Breast epithelium (tissue), 4 donors: ENCODE measurements around the gene RAMP1. TPM values are rescaled to one million over a fixed set of nuclear protein-coding genes. Genes with fewer than 3 reads are reported as not detected.

Source experiments
- DNase-seq, 2 donors: peaks; one replicate each; pipeline ENCODE4 v3.0.0-alpha.2; 2019; ENCODE audit warnings: low spot score in 2 of 2
- H3K27ac ChIP-seq, 2 donors: fragments of 200-600 bp; sonication (generic) in 1 of 2; one replicate each; pipeline ENCODE4 v1.5.1; 2016 to 2019; ENCODE audit warnings: mild to moderate bottlenecking in 1 of 2
- H3K27me3 ChIP-seq, 2 donors: fragments of 200-600 bp; sonication (generic) in 1 of 2; one replicate each; pipeline versions ENCODE4 v1.5.1 to v1.6.0; 2017 to 2019; ENCODE audit warnings: control low read depth in 1 of 2, mild to moderate bottlenecking in 1 of 2
- H3K36me3 ChIP-seq: fragments of 200-600 bp; one replicate; pipeline ENCODE4 v1.5.1; 2019
- H3K4me1 ChIP-seq, 2 donors: fragments of 200-600 bp; sonication (generic); one replicate each; pipeline ENCODE4 v1.5.1; 2016 to 2019; ENCODE audit warnings: control low read depth in 1 of 2
- H3K4me3 ChIP-seq, 3 donors: fragments of 200-600 bp; sonication (generic); 1 replicate in 2 of 3; 2 replicates in 1 of 3; pipeline ENCODE4 v1.5.1; 2016 to 2019; ENCODE audit warnings: mild to moderate bottlenecking in 3 of 3, moderate library complexity in 2 of 3
- H3K9me3 ChIP-seq, 2 donors: fragments of 200-600 bp; sonication (generic) in 1 of 2; one replicate each; pipeline ENCODE4 v1.5.1; 2016 to 2019; ENCODE audit warnings: control low read depth in 1 of 2
- POLR2A ChIP-seq: fragments of 450-650 bp; IDR thresholded peaks from one replicate; pipeline ENCODE4 v1.6.1; 2016; ENCODE audit warnings: antibody characterized with exemption, mild to moderate bottlenecking, moderate library complexity
- POLR2AphosphoS5 ChIP-seq, 3 donors: sonication (generic); formaldehyde crosslinking; IDR thresholded peaks; one replicate each; pipeline ENCODE4 v1.6.1; 2017; ENCODE audit warnings: antibody characterized with exemption in 3 of 3
- intact Hi-C: fragments of 100-400 bp; cut with DNase I; formaldehyde crosslinking; loops from one replicate; pipeline ENCODE4 v1.15.1; 2023; ENCODE audit warnings: low total_unique reads
- total RNA-seq, 3 donors: library from RNA; depleted of rRNA; stranded (reverse); fragments of >200 nt; gene quantifications; one replicate each; pipeline ENCODE4 v1.1.0, GENCODE V29; 2016
- TF ChIP-seq, protein P1 (sequence below), 3 donors: fragments of 450-650 bp; IDR thresholded peaks; one replicate each; pipeline ENCODE4 v1.5.1; 2016 to 2017; ENCODE audit warnings: antibody characterized with exemption in 3 of 3, mild to moderate bottlenecking in 3 of 3, moderate library complexity in 3 of 3

Gene RAMP1
- total RNA-seq, 3 donors from 2014 or later, result 8.2 to 25.9 TPM; not detected in 1

DNA sequence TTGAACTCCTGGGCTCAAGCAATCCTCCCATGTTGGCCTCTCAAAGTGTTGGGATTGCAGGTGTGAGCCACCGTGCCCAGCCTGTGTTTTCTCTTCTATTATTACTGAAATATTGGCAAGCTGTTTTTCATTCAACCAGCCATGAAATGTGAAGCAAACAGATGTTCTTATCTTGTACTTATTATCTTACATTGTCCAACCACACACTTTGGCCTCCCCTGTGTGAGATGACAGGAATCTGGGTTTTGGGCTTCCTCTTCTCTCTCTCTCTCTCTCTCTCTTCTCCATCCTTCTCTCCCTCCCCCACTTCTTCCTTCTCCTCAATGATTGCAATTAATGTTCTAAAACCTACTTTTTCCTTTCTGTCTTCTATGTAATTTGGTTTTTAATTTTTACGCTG lies 33.1 kb downstream of the RAMP1 start:
- Histone ChIP-seq H3K27ac (no peak overlapping the region), H3K9me3 (no peaks in the 10 kb centered on the region), H3K4me1 (peaks cover 0 to 6% of the 10 kb centered on the region in 2 donors), H3K36me3 (no peaks in the 10 kb centered on the region), H3K4me3 (no peak overlapping the region), H3K27me3 (no peaks in the 10 kb centered on the region)
- TF ChIP-seq POLR2AphosphoS5 (IDR thresholded peaks at IDR 0.05) (no peak), POLR2A (no peak)
- TF ChIP-seq, protein P1, sequence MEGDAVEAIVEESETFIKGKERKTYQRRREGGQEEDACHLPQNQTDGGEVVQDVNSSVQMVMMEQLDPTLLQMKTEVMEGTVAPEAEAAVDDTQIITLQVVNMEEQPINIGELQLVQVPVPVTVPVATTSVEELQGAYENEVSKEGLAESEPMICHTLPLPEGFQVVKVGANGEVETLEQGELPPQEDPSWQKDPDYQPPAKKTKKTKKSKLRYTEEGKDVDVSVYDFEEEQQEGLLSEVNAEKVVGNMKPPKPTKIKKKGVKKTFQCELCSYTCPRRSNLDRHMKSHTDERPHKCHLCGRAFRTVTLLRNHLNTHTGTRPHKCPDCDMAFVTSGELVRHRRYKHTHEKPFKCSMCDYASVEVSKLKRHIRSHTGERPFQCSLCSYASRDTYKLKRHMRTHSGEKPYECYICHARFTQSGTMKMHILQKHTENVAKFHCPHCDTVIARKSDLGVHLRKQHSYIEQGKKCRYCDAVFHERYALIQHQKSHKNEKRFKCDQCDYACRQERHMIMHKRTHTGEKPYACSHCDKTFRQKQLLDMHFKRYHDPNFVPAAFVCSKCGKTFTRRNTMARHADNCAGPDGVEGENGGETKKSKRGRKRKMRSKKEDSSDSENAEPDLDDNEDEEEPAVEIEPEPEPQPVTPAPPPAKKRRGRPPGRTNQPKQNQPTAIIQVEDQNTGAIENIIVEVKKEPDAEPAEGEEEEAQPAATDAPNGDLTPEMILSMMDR (IDR thresholded peaks at IDR 0.05), result no peak
- no peak for DNase-seq
- intact Hi-C loops, result no loop called here

DNA sequence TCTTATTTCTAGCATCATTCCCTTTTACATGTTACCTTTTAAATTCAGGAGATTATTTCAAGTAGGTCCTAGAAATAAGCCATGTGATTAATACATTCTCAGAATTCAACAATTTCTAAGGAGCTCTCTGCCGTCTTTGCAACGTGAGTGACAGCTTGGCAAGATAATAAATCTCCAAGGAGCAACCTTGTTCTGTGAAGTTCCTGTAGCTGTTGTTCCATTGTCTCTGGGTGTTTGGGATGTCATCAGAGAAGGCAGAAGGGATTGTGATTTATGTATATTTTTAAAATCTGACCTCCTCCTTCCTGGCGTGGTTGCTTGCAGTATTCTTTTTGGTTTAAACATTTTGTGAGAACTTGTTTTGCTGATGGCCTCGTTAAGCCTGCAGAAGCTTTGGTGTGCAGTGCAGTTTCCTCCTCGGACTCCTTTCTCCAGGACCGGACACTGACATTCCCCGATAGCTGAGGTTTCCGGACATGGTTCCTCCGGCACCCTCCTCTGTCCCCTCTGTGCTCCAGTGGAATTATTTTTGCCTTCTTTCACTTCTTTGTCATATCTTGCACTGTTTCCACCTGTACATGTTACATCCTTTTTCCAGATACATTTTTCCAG lies 33.7 kb downstream of the RAMP1 start:
- no peak for DNase-seq
- TF ChIP-seq, protein P1 (IDR thresholded peaks at IDR 0.05), result no peak
- TF ChIP-seq POLR2A (no peak), POLR2AphosphoS5 (IDR thresholded peaks at IDR 0.05) (no peak)
- no peaks in the 10 kb centered on the region for H3K9me3 ChIP-seq
- H3K4me3 ChIP-seq, result no peak overlapping the region
- peaks cover 0 to 6% of the 10 kb centered on the region in 2 donors for H3K4me1 ChIP-seq
- no peaks in the 10 kb centered on the region for H3K27me3 ChIP-seq
- intact Hi-C loops, result no loop called here
- no peaks in the 10 kb centered on the region for H3K36me3 ChIP-seq
- H3K27ac ChIP-seq, result no peak overlapping the region

DNA sequence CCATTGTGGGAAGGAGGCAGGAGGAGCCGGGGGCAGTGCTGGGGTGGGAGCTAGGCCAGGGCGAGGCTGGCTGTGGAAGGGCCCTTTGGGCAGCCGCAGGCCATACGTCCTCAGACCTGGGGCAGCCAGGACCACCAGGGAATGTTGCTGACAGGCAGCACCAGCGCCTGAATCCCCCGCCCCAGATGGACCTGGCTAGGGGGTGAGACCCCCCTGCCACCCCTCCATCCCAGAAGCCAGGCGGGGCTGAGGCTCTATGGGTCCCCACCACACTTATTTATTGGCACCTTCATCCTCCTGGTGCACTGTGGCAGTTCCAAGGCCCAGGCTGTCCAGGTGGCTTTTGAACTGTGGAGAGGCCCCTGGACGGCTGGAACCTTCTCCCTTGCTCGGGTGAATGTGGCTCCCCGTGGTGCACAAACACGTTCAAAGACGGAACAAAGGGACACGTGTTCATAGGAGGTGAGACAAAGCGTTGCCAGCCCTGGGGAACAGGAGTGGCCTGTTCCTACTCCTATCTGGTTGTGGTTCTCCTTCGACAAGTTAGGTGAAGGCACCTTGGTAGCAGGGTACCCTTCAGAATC lies 35.1 kb downstream of the RAMP1 start:
- Histone ChIP-seq H3K4me1 (peaks cover 0 to 6% of the 10 kb centered on the region in 2 donors), H3K27ac (no peak overlapping the region), H3K36me3 (no peaks in the 10 kb centered on the region), H3K27me3 (no peaks in the 10 kb centered on the region), H3K4me3 (no peak overlapping the region), H3K9me3 (no peaks in the 10 kb centered on the region)
- peak in 1 of 2 donors; percentile 44 for DNase-seq
- intact Hi-C loops, result no loop called here
- no peak for TF ChIP-seq POLR2A
- TF ChIP-seq, protein P1 (IDR thresholded peaks at IDR 0.05), result no peak
- no peak for TF ChIP-seq POLR2AphosphoS5 (IDR thresholded peaks at IDR 0.05)

DNA sequence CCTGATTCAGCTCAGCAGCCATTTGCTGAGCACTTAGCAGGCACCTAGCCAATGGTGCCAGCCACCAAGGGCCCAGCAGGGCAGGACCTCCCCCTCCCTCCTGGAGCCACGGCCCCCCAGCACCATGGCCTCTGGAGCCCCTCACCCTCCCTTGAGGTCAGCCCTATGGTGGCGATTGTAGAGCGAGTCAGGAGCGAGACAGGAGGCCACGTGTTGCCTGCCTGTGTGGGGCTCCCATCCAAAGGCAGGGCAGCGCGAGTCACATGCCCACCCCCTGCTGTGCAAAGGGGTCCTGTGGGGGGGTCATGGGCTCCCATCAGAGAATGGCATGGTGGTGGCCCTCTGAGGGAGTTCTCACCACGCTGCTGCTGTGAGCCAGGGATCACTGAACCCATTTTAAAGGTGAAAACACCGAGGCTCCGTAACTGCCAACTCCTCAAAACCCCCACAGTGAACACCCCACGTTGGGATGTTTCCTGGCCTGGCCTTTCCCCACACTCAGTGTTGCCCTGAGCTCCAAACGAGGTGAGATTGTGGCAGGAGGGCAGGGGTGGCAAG lies 35.6 kb downstream of the RAMP1 start:
- Histone ChIP-seq H3K9me3 (no peaks in the 10 kb centered on the region), H3K4me3 (no peak overlapping the region), H3K36me3 (no peaks in the 10 kb centered on the region), H3K27me3 (no peaks in the 10 kb centered on the region), H3K27ac (no peak overlapping the region), H3K4me1 (peaks cover 0 to 6% of the 10 kb centered on the region in 2 donors)
- TF ChIP-seq, protein P1 (IDR thresholded peaks at IDR 0.05), result no peak
- DNase-seq, result peak in 1 of 2 donors; percentile 19
- intact Hi-C loops, result no loop called here
